ENCODE measurements around the gene SEPTIN10.
"Not testable (repeated sequence)": the region's sequence is repeated elsewhere in the genome, so short reads cannot be mapped to it uniquely, and the experiment has no call there.

Gene SEPTIN10

GRCh38 chr2:109594246-109594885 is 19.4 kb downstream of the SEPTIN10 start:
- Histone ChIP-seq H3K36me3 (ENCODE audit: insufficient read depth, insufficient read length, low read length) (peaks cover 7% of the 10 kb centered on the region), H3K9me3 (ENCODE audit: insufficient read depth, low read length) (no peaks in the 10 kb centered on the region), H3K9ac (ENCODE audit: insufficient read length, low read depth) (no peak overlapping the region), H3K4me1 (ENCODE audit: insufficient read depth, insufficient read length) (peaks cover 2% of the 10 kb centered on the region), H3K27me3 (ENCODE audit: insufficient read depth, insufficient read length) (no peaks in the 10 kb centered on the region), H3K4me3 (ENCODE audit: insufficient read length, low read depth) (no peak overlapping the region)
- no peak for DNase-seq (ENCODE audit: low read depth, low spot score)
- TF ChIP-seq SUZ12 (IDR thresholded peaks at IDR 0.05; ENCODE audit: extremely low read depth, insufficient read depth, insufficient read length) (no peak), ZNF274 (IDR thresholded peaks at IDR 0.05; ENCODE audit: low read depth, low read length) (no peak), YY1 (IDR thresholded peaks at IDR 0.05; ENCODE audit: insufficient read depth, insufficient read length) (no peak)

- Histone ChIP-seq H3K9me3 (ENCODE audit: insufficient read depth, low read length) (no peaks in the 10 kb centered on the region), H3K36me3 (ENCODE audit: insufficient read depth, insufficient read length, low read length) (peaks cover 11% of the 10 kb centered on the region), H3K4me1 (ENCODE audit: insufficient read depth, insufficient read length) (peaks cover 2% of the 10 kb centered on the region), H3K9ac (ENCODE audit: insufficient read length, low read depth) (no peak overlapping the region), H3K4me3 (ENCODE audit: insufficient read length, low read depth) (no peak overlapping the region), H3K27me3 (ENCODE audit: insufficient read depth, insufficient read length) (no peaks in the 10 kb centered on the region)
- DNase-seq (ENCODE audit: low read depth, low spot score): no peak
- no peak for TF ChIP-seq ZNF274 (IDR thresholded peaks at IDR 0.05; ENCODE audit: low read depth, low read length)
- no peak for TF ChIP-seq SUZ12 (IDR thresholded peaks at IDR 0.05; ENCODE audit: extremely low read depth, insufficient read depth, insufficient read length)
- TF ChIP-seq YY1 (IDR thresholded peaks at IDR 0.05; ENCODE audit: insufficient read depth, insufficient read length): no peak
These were observed 20.9 kb downstream of the SEPTIN10 start for GRCh38 chr2:109592905-109593304.

- TF ChIP-seq YY1 (IDR thresholded peaks at IDR 0.05; ENCODE audit: insufficient read depth, insufficient read length) (no peak), ZNF274 (IDR thresholded peaks at IDR 0.05; ENCODE audit: low read depth, low read length) (no peak)
- Histone ChIP-seq H3K36me3 (ENCODE audit: insufficient read depth, insufficient read length, low read length) (peaks cover 15% of the 10 kb centered on the region), H3K9me3 (ENCODE audit: insufficient read depth, low read length) (no peaks in the 10 kb centered on the region), H3K27me3 (ENCODE audit: insufficient read depth, insufficient read length) (no peaks in the 10 kb centered on the region), H3K4me1 (ENCODE audit: insufficient read depth, insufficient read length) (peaks cover 2% of the 10 kb centered on the region), H3K9ac (ENCODE audit: insufficient read length, low read depth) (no peak overlapping the region), H3K4me3 (ENCODE audit: insufficient read length, low read depth) (no peak overlapping the region)
- no peak for DNase-seq (ENCODE audit: low read depth, low spot score)
These were observed 22.6 kb downstream of the SEPTIN10 start for GRCh38 chr2:109591206-109591605.

- H3K27me3 ChIP-seq (ENCODE audit: insufficient read depth, insufficient read length): no peaks in the 10 kb centered on the region
- TF ChIP-seq YY1 (IDR thresholded peaks at IDR 0.05; ENCODE audit: insufficient read depth, insufficient read length) (no peak), ZNF274 (IDR thresholded peaks at IDR 0.05; ENCODE audit: low read depth, low read length) (no peak), SUZ12 (IDR thresholded peaks at IDR 0.05; ENCODE audit: extremely low read depth, insufficient read depth, insufficient read length) (no peak)
- H3K36me3 ChIP-seq (ENCODE audit: insufficient read depth, insufficient read length, low read length): peaks cover 29% of the 10 kb centered on the region
- no peak overlapping the region for H3K4me3 ChIP-seq (ENCODE audit: insufficient read length, low read depth)
- DNase-seq (ENCODE audit: low read depth, low spot score): no peak
- H3K9ac ChIP-seq (ENCODE audit: insufficient read length, low read depth): no peak overlapping the region
- H3K9me3 ChIP-seq (ENCODE audit: insufficient read depth, low read length): no peaks in the 10 kb centered on the region
- no peaks in the 10 kb centered on the region for H3K4me1 ChIP-seq (ENCODE audit: insufficient read depth, insufficient read length)
These were observed 27.1 kb downstream of the SEPTIN10 start for GRCh38 chr2:109586687-109587086.

GRCh38 chr2:109582928-109583895 is 30.6 kb downstream of the SEPTIN10 start:
- TF ChIP-seq SUZ12 (IDR thresholded peaks at IDR 0.05; ENCODE audit: extremely low read depth, insufficient read depth, insufficient read length): no peak
- no peak for TF ChIP-seq ZNF274 (IDR thresholded peaks at IDR 0.05; ENCODE audit: low read depth, low read length)
- TF ChIP-seq YY1 (IDR thresholded peaks at IDR 0.05; ENCODE audit: insufficient read depth, insufficient read length): no peak

GRCh38 chr2:109577630-109578029 is 36.1 kb downstream of the SEPTIN10 start:
- not testable (repeated sequence) for H3K9me3 ChIP-seq (ENCODE audit: insufficient read depth, low read length); H3K4me3 ChIP-seq (ENCODE audit: insufficient read length, low read depth)

More at GRCh38 chr2:109582928-109583895, 30.6 kb downstream of the SEPTIN10 start:
- Histone ChIP-seq H3K36me3 (ENCODE audit: insufficient read depth, insufficient read length, low read length) (peaks cover 33% of the 10 kb centered on the region), H3K4me1 (ENCODE audit: insufficient read depth, insufficient read length) (no peaks in the 10 kb centered on the region), H3K9ac (ENCODE audit: insufficient read length, low read depth) (no peak overlapping the region), H3K9me3 (ENCODE audit: insufficient read depth, low read length) (no peaks in the 10 kb centered on the region), H3K27me3 (ENCODE audit: insufficient read depth, insufficient read length) (no peaks in the 10 kb centered on the region), H3K4me3 (ENCODE audit: insufficient read length, low read depth) (no peak overlapping the region)
- no peak for DNase-seq (ENCODE audit: low read depth, low spot score)

GRCh38 chr2:109575373-109575772 is 38.4 kb downstream of the SEPTIN10 start:
- Histone ChIP-seq H3K9me3 (ENCODE audit: insufficient read depth, low read length) (no peaks in the 10 kb centered on the region), H3K4me3 (ENCODE audit: insufficient read length, low read depth) (no peak overlapping the region), H3K9ac (ENCODE audit: insufficient read length, low read depth) (no peak overlapping the region), H3K27me3 (ENCODE audit: insufficient read depth, insufficient read length) (no peaks in the 10 kb centered on the region), H3K4me1 (ENCODE audit: insufficient read depth, insufficient read length) (no peaks in the 10 kb centered on the region), H3K36me3 (ENCODE audit: insufficient read depth, insufficient read length, low read length) (peaks cover 30% of the 10 kb centered on the region)
- TF ChIP-seq ZNF274 (IDR thresholded peaks at IDR 0.05; ENCODE audit: low read depth, low read length): no peak
- no peak for TF ChIP-seq YY1 (IDR thresholded peaks at IDR 0.05; ENCODE audit: insufficient read depth, insufficient read length)
- no peak for TF ChIP-seq SUZ12 (IDR thresholded peaks at IDR 0.05; ENCODE audit: extremely low read depth, insufficient read depth, insufficient read length)
- DNase-seq (ENCODE audit: low read depth, low spot score): no peak

More at GRCh38 chr2:109577630-109578029, 36.1 kb downstream of the SEPTIN10 start:
- DNase-seq (ENCODE audit: low read depth, low spot score); H3K27me3 ChIP-seq (ENCODE audit: insufficient read depth, insufficient read length); H3K9ac ChIP-seq (ENCODE audit: insufficient read length, low read depth); H3K4me1 ChIP-seq (ENCODE audit: insufficient read depth, insufficient read length): not testable (repeated sequence)
- H3K36me3 ChIP-seq (ENCODE audit: insufficient read depth, insufficient read length, low read length): peaks cover 29% of the 10 kb centered on the region

All from NT2/D1 (cell line).